HEK293 (cell line): ENCODE measurements around the gene BCL2L11.

Experiments
- ZNF514 ChIP-seq: fragments of 450-650 bp; formaldehyde crosslinking; IDR thresholded peaks from 2 replicates; pipeline ENCODE4 v1.5.1; 2016; ENCODE audit warnings: missing biosample characterization, missing genetic modification characterization
- TF ChIP-seq, protein P1 (sequence below): fragments of 450-650 bp; formaldehyde crosslinking; IDR thresholded peaks from 2 replicates; pipeline ENCODE4 v1.5.1; 2016; ENCODE audit warnings: missing biosample characterization, missing genetic modification characterization

BCL2L11 gene

DNA sequence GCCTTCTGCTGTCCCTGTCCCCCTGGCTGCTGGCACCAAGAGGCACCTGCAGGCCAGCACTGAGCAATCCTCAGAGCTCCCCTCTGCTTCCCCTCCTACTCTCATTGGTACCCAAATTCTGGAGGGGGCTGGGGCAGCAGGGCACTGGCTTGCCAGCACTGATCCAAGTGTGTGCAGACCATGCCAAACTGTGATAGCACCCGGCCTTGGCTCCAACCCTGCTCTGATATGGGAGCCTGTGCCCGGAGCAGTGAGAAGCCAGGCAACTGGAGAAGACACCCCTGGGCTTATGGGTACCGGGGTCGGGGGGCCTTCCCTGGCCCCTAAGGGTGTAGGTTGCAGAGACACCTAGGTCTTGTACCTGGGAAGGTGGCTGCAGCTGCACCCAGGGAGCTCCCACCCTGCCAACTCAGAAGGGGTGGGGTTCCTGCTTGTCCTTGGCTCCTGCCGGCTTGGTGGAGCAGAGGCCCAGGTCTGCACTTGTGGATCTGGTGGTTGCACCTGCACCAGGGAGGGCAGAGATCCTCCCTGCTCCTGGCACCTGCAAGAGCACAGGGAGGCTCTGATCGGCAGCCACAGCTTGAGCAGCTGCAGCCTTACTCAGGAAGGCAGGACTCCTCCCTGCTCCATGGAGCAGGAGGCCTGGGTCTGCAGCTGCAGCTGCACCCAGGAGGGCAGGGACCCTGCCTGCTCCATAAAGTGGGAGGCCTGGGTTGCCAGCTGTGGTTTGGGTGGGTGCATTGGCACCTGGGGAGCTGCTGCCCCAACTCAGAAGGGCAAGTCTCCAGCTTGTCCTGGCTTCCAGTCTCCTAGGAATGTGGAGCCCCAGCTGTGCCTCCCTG, 96.3 kb downstream of the BCL2L11 start (continued):
- TF ChIP-seq, protein P1, sequence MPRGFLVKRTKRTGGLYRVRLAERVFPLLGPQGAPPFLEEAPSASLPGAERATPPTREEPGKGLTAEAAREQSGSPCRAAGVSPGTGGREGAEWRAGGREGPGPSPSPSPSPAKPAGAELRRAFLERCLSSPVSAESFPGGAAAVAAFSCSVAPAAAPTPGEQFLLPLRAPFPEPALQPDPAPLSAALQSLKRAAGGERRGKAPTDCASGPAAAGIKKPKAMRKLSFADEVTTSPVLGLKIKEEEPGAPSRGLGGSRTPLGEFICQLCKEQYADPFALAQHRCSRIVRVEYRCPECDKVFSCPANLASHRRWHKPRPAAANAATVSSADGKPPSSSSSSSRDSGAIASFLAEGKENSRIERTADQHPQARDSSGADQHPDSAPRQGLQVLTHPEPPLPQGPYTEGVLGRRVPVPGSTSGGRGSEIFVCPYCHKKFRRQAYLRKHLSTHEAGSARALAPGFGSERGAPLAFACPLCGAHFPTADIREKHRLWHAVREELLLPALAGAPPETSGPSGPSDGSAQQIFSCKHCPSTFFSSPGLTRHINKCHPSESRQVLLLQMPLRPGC (tag by site-specific recombination) = no peak
- no peak for TF ChIP-seq ZNF514 (tag by site-specific recombination)
